K562 (cell line): Measurements from ENCODE around the gene TUBD1. TPM values are rescaled to one million over a fixed set of nuclear protein-coding genes. Genes with fewer than 3 reads are reported as not detected.
A peak's percentile ranks its signal among the peaks of the same experiment; 100 is the strongest.

Experiments
- ATF3 ChIP-seq, 2 experiments: fragments of 450-650 bp in 1 of 2; sonication (generic) in 1 of 2; formaldehyde crosslinking in 1 of 2; IDR thresholded peaks in 1 of 2; conservative IDR thresholded peaks in 1 of 2; 2 replicates each; pipeline versions ENCODE4 v1.6.1 to v1.8.1; 2016 to 2023; ENCODE audit warnings: mild to moderate bottlenecking in 2 of 2, moderate library complexity in 2 of 2, inconsistent platforms in 1 of 2, missing genetic modification reagents in 1 of 2
- CREM ChIP-seq: IDR thresholded peaks from 2 replicates; pipeline ENCODE4 v1.6.1; 2014; ENCODE audit warnings: antibody characterized with exemption, low read depth
- EHMT2 ChIP-seq: fragments of 450-650 bp; IDR thresholded peaks from 2 replicates; pipeline ENCODE4 v1.6.1; 2018; ENCODE audit warnings: antibody characterized with exemption
- EWSR1 ChIP-seq: fragments of 450-650 bp; IDR thresholded peaks from 2 replicates; pipeline ENCODE4 v1.6.1; 2018; ENCODE audit warnings: borderline replicate concordance, mild to moderate bottlenecking, low read depth, moderate library complexity; ENCODE audit not compliant: partially characterized antibody
- GTF2F1 ChIP-seq: IDR thresholded peaks from 2 replicates; pipeline ENCODE4 v1.6.1; 2011; ENCODE audit warnings: low read depth, low read length, improper control_type of control experiment
- HBP1 ChIP-seq: fragments of 450-650 bp; formaldehyde crosslinking; IDR thresholded peaks from 2 replicates; pipeline ENCODE4 v1.4.0; 2022; ENCODE audit warnings: missing genetic modification characterization
- HCFC1 ChIP-seq: IDR thresholded peaks from 2 replicates; pipeline ENCODE4 v1.6.1; 2012; ENCODE audit warnings: low read depth, low read length, improper control_type of control experiment
- HNRNPH1 ChIP-seq: fragments of 200-400 bp; formaldehyde crosslinking; optimal IDR thresholded peaks from 2 replicates; pipeline ENCODE3; 2017; ENCODE audit warnings: low read depth, mild to moderate bottlenecking, low read length, moderate library complexity
- MBD2 ChIP-seq: sonication (generic); IDR thresholded peaks from 2 replicates; pipeline ENCODE4 v1.6.1; 2016; ENCODE audit warnings: low read depth, borderline replicate concordance
- MEIS2 ChIP-seq: fragments of 450-650 bp; IDR thresholded peaks from 2 replicates; pipeline ENCODE4 v1.6.1; 2014; ENCODE audit warnings: mild to moderate bottlenecking; ENCODE audit not compliant: partially characterized antibody
- MTA2 ChIP-seq: fragments of 450-650 bp; IDR thresholded peaks from 2 replicates; pipeline ENCODE4 v1.6.1; 2016; ENCODE audit warnings: low read depth
- NKRF ChIP-seq: fragments of 450-650 bp; IDR thresholded peaks from 2 replicates; pipeline ENCODE4 v1.6.1; 2016; ENCODE audit warnings: borderline replicate concordance
- TARDBP ChIP-seq: fragments of 450-650 bp; IDR thresholded peaks from 2 replicates; pipeline ENCODE4 v1.6.1; 2016
- TCFL5 ChIP-seq: fragments of 250-450 bp; sonication (Bioruptor Pico); conservative IDR thresholded peaks from 2 replicates; pipeline ENCODE4 v1.6.1; 2021; ENCODE audit warnings: mild to moderate bottlenecking, moderate library complexity, matching md5 sums
- TFAP4 ChIP-seq: sonication (generic); formaldehyde crosslinking; IDR thresholded peaks from 2 replicates; pipeline ENCODE4 v1.8.0; 2022; ENCODE audit warnings: missing genetic modification reagents, mild to moderate bottlenecking, moderate library complexity, borderline replicate concordance
- ZBTB11 ChIP-seq, 3 experiments: fragments of 200-800 bp in 1 of 3; fragments of 250-450 bp in 1 of 3; fragments of 450-650 bp in 1 of 3; sonication (Bioruptor Pico) in 1 of 3; sonication (Bioruptor generic) in 1 of 3; formaldehyde crosslinking in 1 of 3; IDR thresholded peaks; 2 replicates each; pipeline versions ENCODE4 v1.6.1 to v1.8.0; 2016 to 2022; ENCODE audit warnings: mild to moderate bottlenecking in 2 of 3, missing genetic modification characterization in 2 of 3, missing compliant biosample characterization in 1 of 3, moderate library complexity in 1 of 3
- ZNF174 ChIP-seq: fragments of 250-450 bp; sonication (Bioruptor Pico); IDR thresholded peaks from 2 replicates; pipeline ENCODE4 v1.4.0; 2020; ENCODE audit warnings: mild to moderate bottlenecking
- polyA plus RNA-seq, 8 experiments: library from polyadenylated mRNA; depleted of rRNA in 4 of 8; stranded (reverse) in 5 of 8; unstranded in 3 of 8; fragments of >200 nt; fragmentation: Nextera tagmentation in 2 of 8; fragmentation: Illumina TruSeq in 1 of 8; extraction: Ambion mirVana in 2 of 8; extraction: Trizol in 1 of 8; gene quantifications; 2 replicates each; pipeline versions ENCODE4 v1.2.1 to v1.2.3, GENCODE V29; 2011 to 2014; ENCODE audit warnings: inconsistent platforms in 1 of 8, missing spikeins in 1 of 8
- total RNA-seq, 7 experiments: library from RNA; depleted of rRNA in 6 of 7; stranded (reverse); fragments of >200 nt in 6 of 7; fragmentation: Illumina TruSeq in 2 of 7; extraction: Trizol in 2 of 7; gene quantifications; 2 replicates each; pipeline versions ENCODE4 v1.2.1 to v1.2.3, GENCODE V29; 2011 to 2021; ENCODE audit warnings: low replicate concordance in 1 of 7

The TUBD1 gene
- total and polyA plus RNA-seq, 9 of the 15 experiments (the other 6 are each of a cell fraction or from before 2014, with no cell fraction given): 10.8 to 35.3 (median 17.9) TPM

- TF ChIP-seq HBP1 (CRISPR knock-in tag) (no peak), MBD2 (no peak), EHMT2 (0 out of 2 replicates have a peak, but pooled peaks have one; percentile 13), ZBTB11 (CRISPR knock-in tag; IDR thresholded peaks at IDR 0.05) (peak in 1 of 3 experiments; percentile 53; a peak in 1 of 6 replicates), TARDBP (no peak), HCFC1 (no peak), TCFL5 (CRISPR knock-in tag) (no peak), MEIS2 (no peak), ATF3 (IDR thresholded peaks at IDR 0.05) (no peak), ATF3 (CRISPR knock-in tag; conservative IDR thresholded peaks at IDR 0.05) (no peak), NKRF (no peak), CREM (no peak), TFAP4 (CRISPR knock-in tag) (no peak), MTA2 (no peak), HNRNPH1 (no peak), GTF2F1 (no peak), ZNF174 (CRISPR knock-in tag) (no peak), EWSR1 (peak; percentile 62)
These were observed 35.6 kb downstream of the TUBD1 start (continued) for GRCh38 chr17:59856859-59857794.
